Measurements from ENCODE around the gene RBMS1.

Gene RBMS1

DNA sequence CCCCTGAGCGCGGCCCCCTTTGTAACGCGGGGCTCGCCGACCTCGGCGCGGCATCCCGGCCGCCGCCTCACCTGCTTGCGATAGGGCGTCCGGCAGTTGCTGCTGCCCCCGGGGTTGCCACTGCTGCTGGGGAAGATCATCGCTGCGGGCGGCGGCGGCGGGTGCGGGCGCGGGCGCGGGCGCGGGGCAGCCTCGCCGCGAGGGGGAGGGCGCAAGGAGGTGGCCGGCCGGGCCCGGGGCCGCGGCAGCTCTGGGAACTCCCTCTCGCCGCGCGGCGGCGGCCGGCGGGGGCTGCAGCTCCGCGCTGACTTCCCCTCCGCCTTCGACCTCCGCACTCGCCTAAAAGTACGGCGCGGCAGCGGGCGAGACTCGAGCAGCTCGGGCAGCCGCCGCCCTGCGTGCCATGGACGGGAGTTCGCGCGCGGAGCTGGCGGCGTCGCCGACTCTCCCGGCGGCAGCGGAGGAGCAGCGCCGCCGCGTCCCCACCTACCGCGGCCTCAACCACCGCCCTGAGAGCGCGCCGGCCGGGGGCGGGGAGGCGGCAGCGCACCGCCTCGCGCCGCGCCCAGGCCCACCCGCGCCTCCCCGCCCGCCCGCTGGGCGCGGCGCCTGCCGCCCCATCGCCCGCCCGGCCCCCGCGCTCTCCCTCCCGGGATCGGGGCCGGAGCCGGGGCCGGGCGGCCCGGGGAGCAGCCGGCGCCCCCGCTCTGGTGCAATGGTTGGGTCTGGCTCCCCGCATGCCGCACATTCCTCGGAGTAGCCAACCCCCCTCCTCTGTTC lies 86.0 kb downstream of the RBMS1 start:
- peak; percentile 72 for DNase-seq

- DNase-seq: peak; percentile 95
Measured at GRCh38 chr2:160406591-160407392, 86.8 kb downstream of the RBMS1 start.

DNA sequence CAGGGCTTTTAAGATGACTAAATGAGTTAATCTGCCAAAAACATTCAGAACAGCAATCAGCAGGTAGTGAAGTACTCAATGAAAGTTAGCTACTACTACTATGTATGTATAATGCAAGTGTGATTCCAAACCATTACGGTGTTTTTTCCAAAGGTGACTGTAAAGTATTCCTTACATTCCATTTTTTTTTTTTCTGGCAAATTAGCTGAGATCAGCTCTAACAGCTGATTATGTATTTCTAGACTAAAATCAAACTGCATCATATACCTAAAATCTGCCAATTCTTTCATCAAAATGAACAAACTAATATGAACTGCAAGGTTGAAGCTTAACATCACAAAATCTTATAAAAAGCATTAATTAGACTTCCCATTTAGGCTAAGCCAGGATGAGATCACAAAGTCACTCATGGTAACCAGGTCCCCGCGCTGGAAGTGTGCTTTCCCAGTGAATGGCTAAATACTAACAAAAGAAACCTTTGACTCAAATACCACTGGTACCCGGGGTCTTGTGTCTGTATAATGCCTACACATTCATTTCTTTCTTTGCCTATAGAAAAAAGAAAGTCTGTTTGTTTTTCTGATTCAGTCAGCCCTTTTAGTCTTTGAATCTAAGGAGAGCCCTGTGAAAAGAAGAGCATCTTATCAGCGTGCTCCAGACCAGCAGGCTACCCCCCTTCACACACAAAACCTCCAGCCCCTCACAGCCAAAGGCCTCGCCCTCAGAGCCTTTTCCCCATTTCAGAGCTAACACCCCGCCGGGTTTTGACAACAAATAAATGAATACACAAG lies 88.3 kb downstream of the RBMS1 start:
- no peak for DNase-seq

DNA sequence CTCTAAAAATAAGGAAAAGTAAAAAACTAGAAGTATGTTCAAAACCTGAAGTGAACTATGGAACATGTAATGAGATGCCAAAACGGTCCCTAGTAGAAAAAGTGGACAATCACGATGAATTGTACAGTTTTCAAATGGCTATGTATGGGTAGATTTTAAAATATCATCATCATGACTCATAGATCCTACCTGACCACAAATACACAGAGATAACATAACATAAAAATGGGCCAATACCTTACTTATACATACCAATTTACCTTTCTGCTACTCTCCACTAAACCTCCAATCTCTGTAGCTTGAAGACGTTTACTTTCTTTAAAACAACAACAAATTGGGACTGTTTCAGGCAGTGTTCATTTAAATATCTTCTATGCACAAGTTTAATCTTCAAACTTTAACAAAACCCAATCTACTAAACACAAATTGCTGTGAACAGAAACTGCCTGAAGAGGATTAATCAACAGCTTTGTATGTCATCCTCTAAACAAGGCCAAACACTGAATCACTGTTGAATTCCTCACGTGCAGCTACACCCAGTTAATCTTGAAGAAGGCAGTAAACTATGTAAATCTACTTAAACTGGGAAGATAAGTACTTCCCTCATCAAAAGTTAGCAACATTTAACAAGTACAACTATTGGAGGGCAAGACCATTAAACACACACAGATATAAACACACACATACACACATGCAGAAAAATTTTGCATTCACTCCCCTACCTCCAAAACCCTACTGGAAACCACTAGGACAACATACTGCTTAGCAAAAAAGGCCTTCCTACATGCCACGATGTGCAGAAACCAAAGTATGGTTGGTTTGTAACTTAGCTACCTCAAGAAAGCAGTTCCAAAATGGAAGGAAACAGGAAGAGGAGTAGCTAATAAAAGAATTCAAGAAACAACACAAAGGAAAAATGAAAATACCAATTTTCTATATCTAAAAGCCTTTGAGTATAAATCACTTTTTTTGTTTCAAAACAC lies 90.3 kb downstream of the RBMS1 start:
- DNase-seq: peak; percentile 48

- DNase-seq: peak; percentile 54
Measured at GRCh38 chr2:160402501-160402900, 91.1 kb downstream of the RBMS1 start.

- DNase-seq: no peak
Measured at GRCh38 chr2:160401895-160402294, 91.7 kb downstream of the RBMS1 start.

DNA sequence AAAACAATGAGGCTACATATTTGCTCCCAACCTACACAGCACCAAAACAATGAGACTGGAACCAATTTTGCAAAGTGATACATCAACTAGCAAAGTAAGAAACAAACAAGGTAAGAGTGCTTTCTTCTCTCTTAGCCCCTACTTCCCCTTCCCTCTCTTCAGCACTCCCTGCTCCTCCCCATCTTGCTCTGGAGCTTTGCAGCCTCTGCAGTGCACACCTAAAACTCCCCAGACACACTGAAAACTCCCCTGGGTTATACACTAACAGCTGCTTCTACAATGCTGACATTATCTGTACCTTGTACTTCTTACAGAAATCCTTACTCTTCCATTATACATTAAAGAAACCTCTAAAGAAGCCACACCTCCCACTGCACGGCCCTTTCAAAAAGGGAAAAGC lies 93.7 kb downstream of the RBMS1 start:
- no peak for DNase-seq

DNA sequence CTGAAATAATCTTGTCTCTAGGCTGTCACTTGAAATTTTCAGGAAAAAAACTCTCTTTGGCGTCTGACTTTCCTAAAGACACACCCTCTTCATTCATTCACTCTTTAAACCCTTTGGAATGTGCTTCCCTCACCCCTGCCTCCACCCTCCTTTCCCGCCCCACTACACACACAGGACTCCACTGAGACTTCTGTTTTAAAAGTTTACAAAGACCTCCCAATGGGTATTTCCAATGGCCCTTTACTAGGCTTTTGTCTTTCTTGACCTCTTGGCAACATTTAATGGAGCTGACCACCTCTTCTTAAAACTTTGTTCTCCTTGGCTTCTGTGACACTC lies 96.1 kb downstream of the RBMS1 start:
- no peak for DNase-seq

DNA sequence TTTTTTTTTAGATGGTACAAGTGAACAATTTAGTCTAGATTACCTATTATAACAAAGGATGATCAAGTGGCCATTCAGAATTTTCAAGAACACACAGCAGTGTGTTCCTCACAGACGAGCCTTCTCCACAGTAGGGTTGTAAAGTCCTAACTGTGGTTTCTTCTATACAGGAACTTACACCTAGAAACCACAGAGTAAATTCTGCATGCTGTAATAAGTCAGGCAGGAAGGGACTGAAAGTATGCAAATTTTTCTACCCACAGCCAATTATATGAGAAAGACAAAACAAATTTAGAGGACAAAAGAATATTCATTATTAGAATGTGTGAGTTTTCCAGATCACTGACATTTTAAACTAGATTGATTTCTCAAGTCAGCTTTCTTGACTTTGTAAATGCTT lies 99.5 kb downstream of the RBMS1 start:
- DNase-seq: no peak

- DNase-seq: no peak
Measured at GRCh38 chr2:160392201-160392600, 101.4 kb downstream of the RBMS1 start.

DNA sequence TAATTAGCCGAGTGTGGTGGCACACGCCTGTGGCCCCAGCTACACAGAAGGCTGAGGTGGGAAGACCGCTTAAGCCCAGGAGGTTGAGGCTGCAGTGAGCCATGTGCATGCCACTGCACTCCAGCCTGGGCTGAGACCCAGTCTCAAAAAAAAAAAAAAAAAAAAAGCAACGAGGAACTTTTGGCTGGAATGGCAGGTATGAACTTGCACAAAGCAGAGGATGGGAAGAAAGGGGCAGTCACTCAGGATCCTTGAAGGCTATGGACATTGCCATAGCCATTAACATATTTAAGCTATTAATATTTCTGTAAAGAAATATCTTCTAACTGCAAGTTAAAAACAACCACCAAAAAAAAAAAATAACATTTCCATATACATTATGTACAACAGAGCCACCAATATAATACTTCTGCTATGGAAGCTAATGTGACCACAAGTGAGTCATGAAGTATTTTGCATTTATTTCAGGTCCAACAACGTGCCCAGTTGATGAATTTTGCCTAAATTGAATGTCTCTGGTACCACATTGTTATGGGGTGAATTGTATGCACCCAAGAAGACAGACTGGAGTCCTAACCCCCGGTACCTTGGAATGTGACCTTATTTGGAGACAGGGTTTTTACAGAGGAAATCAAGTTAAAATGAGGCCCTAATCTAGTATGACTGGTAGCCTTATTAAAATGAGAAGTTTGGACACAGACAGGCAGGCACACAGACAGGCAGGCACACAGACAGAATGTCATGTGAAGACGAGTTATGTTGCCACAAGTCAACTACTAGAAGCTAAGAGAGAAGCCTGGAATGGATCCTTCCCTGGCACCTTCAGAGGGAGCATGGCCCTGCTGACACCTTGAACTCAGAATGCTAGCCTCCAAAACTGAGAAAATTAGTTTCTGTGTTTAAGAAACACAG lies 102.8 kb downstream of the RBMS1 start:
- peak; percentile 34 for DNase-seq

GRCh38 chr2:160389875-160390274 lies 103.7 kb downstream of the RBMS1 start:
- no peak for DNase-seq

- DNase-seq: peak; percentile 74
Measured at GRCh38 chr2:160388464-160389263, 104.9 kb downstream of the RBMS1 start.

- DNase-seq: no peak
Measured at GRCh38 chr2:160387558-160388262, 105.9 kb downstream of the RBMS1 start.

- DNase-seq: no peak
Measured at GRCh38 chr2:160384791-160385190, 108.8 kb downstream of the RBMS1 start.

GRCh38 chr2:160381425-160381951 lies 112.1 kb downstream of the RBMS1 start:
- peak; percentile 86 for DNase-seq

- peak; percentile 61 for DNase-seq
Measured at GRCh38 chr2:160380611-160381010, 113.0 kb downstream of the RBMS1 start.

- no peak for DNase-seq
Measured at GRCh38 chr2:160380000-160380570, 113.5 kb downstream of the RBMS1 start.

- DNase-seq: peak; percentile 84
Measured at GRCh38 chr2:160379399-160379798, 114.2 kb downstream of the RBMS1 start.

All from inflammatory macrophage treated with lipopolysaccharide for 4 hours (primary cell).